HepG2 (cell line): ENCODE results near the gene LITAFD. TPM values are rescaled to one million over a fixed set of nuclear protein-coding genes. Genes with fewer than 3 reads are reported as not detected.

ENCODE experiments used
- DMAP1 ChIP-seq: IDR thresholded peaks from 2 replicates; pipeline ENCODE4 v1.6.1; 2016
- KMT2A ChIP-seq: sonication (generic); formaldehyde crosslinking; IDR thresholded peaks from 2 replicates; pipeline ENCODE4 v1.4.0; 2020; ENCODE audit warnings: missing genetic modification reagents
- MYPOP ChIP-seq: sonication (generic); formaldehyde crosslinking; IDR thresholded peaks from 2 replicates; pipeline ENCODE4 v1.8.1; 2023; ENCODE audit warnings: mild to moderate bottlenecking, moderate library complexity, missing genetic modification reagents
- POLR2G ChIP-seq: fragments of 200-400 bp; formaldehyde crosslinking; IDR thresholded peaks from 2 replicates; pipeline ENCODE4 v1.6.1; 2018; ENCODE audit warnings: mild to moderate bottlenecking, low read depth, low read length, moderate library complexity
- REPIN1 ChIP-seq: sonication (generic); formaldehyde crosslinking; IDR thresholded peaks from 2 replicates; pipeline ENCODE4 v1.8.0; 2022; ENCODE audit warnings: missing genetic modification reagents, low read depth, mild to moderate bottlenecking, borderline replicate concordance
- SMAD1 ChIP-seq: sonication (generic); formaldehyde crosslinking; IDR thresholded peaks from 2 replicates; pipeline ENCODE4 v1.4.0; 2020; ENCODE audit warnings: missing genetic modification reagents, low read depth, mild to moderate bottlenecking, borderline replicate concordance
- SOX6 ChIP-seq, 2 experiments: fragments of 450-650 bp in 1 of 2; sonication (generic) in 1 of 2; formaldehyde crosslinking in 1 of 2; IDR thresholded peaks; 2 replicates each; pipeline versions ENCODE4 v1.4.0 to v1.6.1; 2017 to 2020; ENCODE audit warnings: antibody characterized with exemption in 1 of 2, mild to moderate bottlenecking in 1 of 2, missing genetic modification reagents in 1 of 2
- SP1 ChIP-seq, 2 experiments: fragments of 450-650 bp in 1 of 2; sonication (generic) in 1 of 2; formaldehyde crosslinking in 1 of 2; IDR thresholded peaks; 2 replicates each; pipeline versions ENCODE4 v1.4.0 to v1.6.1; 2016 to 2020; ENCODE audit warnings: missing genetic modification reagents in 1 of 2
- TFE3 ChIP-seq: IDR thresholded peaks from 2 replicates; pipeline ENCODE4 v1.6.1; 2016
- ZBTB26 ChIP-seq: IDR thresholded peaks from 2 replicates; pipeline ENCODE4 v1.6.1; 2016; ENCODE audit warnings: missing compliant biosample characterization, missing genetic modification reagents, borderline replicate concordance
- ZFP1 ChIP-seq: IDR thresholded peaks from 2 replicates; pipeline ENCODE4 v1.6.1; 2016
- ZNF121 ChIP-seq: sonication (generic); formaldehyde crosslinking; IDR thresholded peaks from 2 replicates; pipeline ENCODE4 v1.5.0; 2020; ENCODE audit warnings: mild to moderate bottlenecking, missing genetic modification reagents
- ZNF20 ChIP-seq: sonication (generic); formaldehyde crosslinking; IDR thresholded peaks from 2 replicates; pipeline ENCODE4 v1.4.0; 2020; ENCODE audit warnings: mild to moderate bottlenecking, moderate library complexity, missing genetic modification reagents
- ZNF512 ChIP-seq: sonication (generic); formaldehyde crosslinking; IDR thresholded peaks from 2 replicates; pipeline ENCODE4 v1.4.0; 2020; ENCODE audit warnings: mild to moderate bottlenecking, missing genetic modification reagents
- ZNF543 ChIP-seq: sonication (generic); formaldehyde crosslinking; IDR thresholded peaks from 2 replicates; pipeline ENCODE4 v1.4.0; 2020; ENCODE audit warnings: mild to moderate bottlenecking, missing genetic modification reagents
- ZNF687 ChIP-seq: sonication (generic); formaldehyde crosslinking; IDR thresholded peaks from 2 replicates; pipeline ENCODE4 v1.5.1; 2020; ENCODE audit warnings: mild to moderate bottlenecking, missing genetic modification reagents, moderate library complexity
- ZNF7 ChIP-seq: IDR thresholded peaks from 2 replicates; pipeline ENCODE4 v1.6.1; 2016; ENCODE audit warnings: missing biosample characterization, missing genetic modification reagents
- ZNF879 ChIP-seq: sonication (generic); formaldehyde crosslinking; IDR thresholded peaks from 2 replicates; pipeline ENCODE4 v1.8.1; 2023; ENCODE audit warnings: missing genetic modification reagents
- ZSCAN20 ChIP-seq: sonication (generic); formaldehyde crosslinking; IDR thresholded peaks from 2 replicates; pipeline ENCODE4 v1.4.0; 2020; ENCODE audit warnings: missing genetic modification reagents, mild to moderate bottlenecking, borderline replicate concordance
- polyA plus RNA-seq, 8 experiments: library from polyadenylated mRNA; depleted of rRNA in 3 of 8; stranded (reverse) in 7 of 8; unstranded in 1 of 8; fragments of >200 nt; fragmentation: Illumina TruSeq in 4 of 8; extraction: Trizol in 4 of 8; gene quantifications; 2 replicates each; pipeline versions ENCODE4 v1.2.1 to v1.2.3, GENCODE V29; 2011 to 2016; ENCODE audit warnings: low read depth in 4 of 8, missing spikeins in 1 of 8, mixed read lengths in 1 of 8; ENCODE audit not compliant: insufficient read depth in 1 of 8
- total RNA-seq, 5 experiments: library from RNA; depleted of rRNA; stranded (reverse); fragments of >200 nt; fragmentation: Illumina TruSeq; extraction: Trizol; gene quantifications; 2 replicates each; pipeline ENCODE4 v1.2.3, GENCODE V29; 2016; ENCODE audit warnings: low read depth in 1 of 5

LITAFD gene
- total and polyA plus RNA-seq, 2 of the 13 experiments (the other 11 are each of a cell fraction or from before 2014, with no cell fraction given): not detected

- peak; percentile 63 for TF ChIP-seq MYPOP (CRISPR knock-in tag)
- TF ChIP-seq SMAD1 (CRISPR knock-in tag): 0 out of 2 replicates have a peak, but pooled peaks have one; percentile 37
- TF ChIP-seq ZNF7 (CRISPR knock-in tag): 0 out of 2 replicates have a peak, but pooled peaks have one; percentile 3
- no peak for TF ChIP-seq TFE3 (CRISPR knock-in tag)
- peak; percentile 71; the same call in 1 of the 2 replicates for TF ChIP-seq ZSCAN20 (CRISPR knock-in tag)
- no peak for TF ChIP-seq SP1 (IDR thresholded peaks at IDR 0.05)
- peak; percentile 90 for TF ChIP-seq SP1 (CRISPR knock-in tag; IDR thresholded peaks at IDR 0.05)
- TF ChIP-seq ZNF121 (CRISPR knock-in tag): peak; percentile 31; the same call in 1 of the 2 replicates
- TF ChIP-seq REPIN1: peak; percentile 20; the same call in 1 of the 2 replicates
- no peak; the same call in 1 of the 2 replicates for TF ChIP-seq KMT2A (CRISPR knock-in tag)
- peak; percentile 61; the same call in 1 of the 2 replicates for TF ChIP-seq POLR2G
- peak; percentile 43; the same call in 1 of the 2 replicates for TF ChIP-seq ZBTB26 (CRISPR knock-in tag)
- TF ChIP-seq ZNF879 (CRISPR knock-in tag): peak; percentile 94
- no peak for TF ChIP-seq ZNF20 (CRISPR knock-in tag)
- TF ChIP-seq ZNF543 (CRISPR knock-in tag): peak; percentile 55; the same call in 1 of the 2 replicates
- peak; percentile 92 for TF ChIP-seq ZNF512 (CRISPR knock-in tag)
- TF ChIP-seq ZFP1: no peak
- 0 out of 2 replicates have a peak, but pooled peaks have one; percentile 1 for TF ChIP-seq DMAP1 (CRISPR knock-in tag)
- no peak for TF ChIP-seq SOX6 (IDR thresholded peaks at IDR 0.05)
- TF ChIP-seq SOX6 (CRISPR knock-in tag; IDR thresholded peaks at IDR 0.05): no peak
- peak; percentile 84 for TF ChIP-seq ZNF687 (CRISPR knock-in tag)
These were observed 12.8 kb upstream of the LITAFD start (continued) for GRCh38 chr16:8869212-8869987.
